Pancreas (tissue), 10 donors: ENCODE results near the gene IPO8. TPM values are rescaled to one million over a fixed set of nuclear protein-coding genes. Genes with fewer than 3 reads are reported as not detected.

Source experiments
- ATAC-seq, 4 donors: fragments of 200-7000 bp; cut with Tn5 transposase; one replicate each; pipeline versions ENCODE4 v1.8.0 to v1.9.1; 2020; ENCODE audit warnings: mild to moderate bottlenecking in 4 of 4, moderate library complexity in 4 of 4
- DNase-seq, 6 donors: peaks; one replicate each; pipeline ENCODE4 v3.0.0-alpha.2; 2020
- FAIRE-seq: peaks from 2 replicates; lab custom pipeline; 2012; peaks lifted over from hg19 to GRCh38; lab: Jason Lieb, UNC
- H3K27ac ChIP-seq, 4 donors: fragments of 200-600 bp; sonication (generic); 1 replicate in 3 of 4; 2 replicates in 1 of 4; pipeline versions ENCODE4 v1.5.0 to v1.8.0; 2020
- H3K27me3 ChIP-seq, 4 donors: fragments of 200-600 bp; one replicate each; pipeline ENCODE4 v1.8.0; 2021
- H3K36me3 ChIP-seq, 3 donors: fragments of 200-600 bp; sonication (generic) in 1 of 3; one replicate each; pipeline versions ENCODE4 v1.5.0 to v1.8.0; 2020 to 2021
- H3K4me1 ChIP-seq, 3 donors: fragments of 200-600 bp; one replicate each; pipeline ENCODE4 v1.8.0; 2021
- H3K4me3 ChIP-seq, 4 donors: fragments of 200-600 bp; sonication (generic) in 2 of 4; one replicate each; pipeline versions ENCODE4 v1.5.0 to v1.8.0; 2020 to 2021
- H3K9me3 ChIP-seq, 4 donors: fragments of 200-600 bp; one replicate each; pipeline ENCODE4 v1.8.0; 2021
- CTCF ChIP-seq, 4 donors: fragments of 200-600 bp; sonication (generic) in 3 of 4; IDR thresholded peaks; one replicate each; pipeline versions ENCODE4 v1.5.0 to v1.8.0; 2021; ENCODE audit warnings: antibody characterized with exemption in 4 of 4
- WGBS, 2 donors: extraction: QIAGEN DNeasy Blood & Tissue Kit; methylation state at CpG; one replicate each; pipeline ENCODE4 v1.1.7; 2013; 5-methylcytosine and 5-hydroxymethylcytosine counted together
- intact Hi-C, 3 donors: fragments of 100-400 bp; cut with DNase I; formaldehyde crosslinking; loops; one replicate each; pipeline versions ENCODE4 v1.11.1 to v1.14.2; 2022
- polyA plus RNA-seq, 2 donors: library from polyadenylated mRNA; stranded (reverse); fragments of 200-250 nt; gene quantifications; one replicate each; pipeline ENCODE4 v1.2.3, GENCODE V29; 2013
- total RNA-seq, 6 donors: library from RNA; stranded (reverse); fragmentation: NEBNext Ultra II Directional in 4 of 6; extraction: Animal tissue kit (Norgen Biotek cat#: 25700) in 4 of 6; gene quantifications; one replicate each; pipeline versions ENCODE4 v1.2.1 to v1.2.4, GENCODE V29; 2021 to 2023
- donor health status: healthy with polysubstance abuse.
- donor health status: DM: no; HTN: no; CAD: no; lungs with moderate emphysema.
- donor health status: DM: no; HTN: no; CAD: no.
- donor health status: control.
- donor health status: control.
- donor health status: Bipolar disorder and iron deficiency.
- donor health status: DM: yes; HTN: yes; CAD: no.
- donor health status: DM: no; HTN: no; CAD: no.
- donor health status: DM: no; HTN: no; CAD: no.
- donor health status: DM: yes; HTN: yes; CAD: no.

The IPO8 gene
- total and polyA plus RNA-seq, 8 donors, result 6.1 to 41.4 (median 22.9) TPM

- Histone ChIP-seq H3K9me3 (no peaks in the 10 kb centered on the region), H3K27me3 (no peaks in the 10 kb centered on the region), H3K36me3 (peaks cover 0 to 33% (median 0%) of the 10 kb centered on the region in 3 donors), H3K4me3 (no peak overlapping the region), H3K27ac (no peak overlapping the region), H3K4me1 (no peaks in the 10 kb centered on the region)
- no peak for DNase-seq
- ATAC-seq, result no peak
- intact Hi-C loops, result no loop called here
- no peak for FAIRE-seq
- no peak for TF ChIP-seq CTCF (IDR thresholded peaks at IDR 0.05)
- 78 to 100% methylated on average over 1 of the region's 1 CpG for WGBS, 2 donors
Observed at GRCh38 chr12:30719060-30719459, 23.4 kb upstream of the IPO8 start.

DNA sequence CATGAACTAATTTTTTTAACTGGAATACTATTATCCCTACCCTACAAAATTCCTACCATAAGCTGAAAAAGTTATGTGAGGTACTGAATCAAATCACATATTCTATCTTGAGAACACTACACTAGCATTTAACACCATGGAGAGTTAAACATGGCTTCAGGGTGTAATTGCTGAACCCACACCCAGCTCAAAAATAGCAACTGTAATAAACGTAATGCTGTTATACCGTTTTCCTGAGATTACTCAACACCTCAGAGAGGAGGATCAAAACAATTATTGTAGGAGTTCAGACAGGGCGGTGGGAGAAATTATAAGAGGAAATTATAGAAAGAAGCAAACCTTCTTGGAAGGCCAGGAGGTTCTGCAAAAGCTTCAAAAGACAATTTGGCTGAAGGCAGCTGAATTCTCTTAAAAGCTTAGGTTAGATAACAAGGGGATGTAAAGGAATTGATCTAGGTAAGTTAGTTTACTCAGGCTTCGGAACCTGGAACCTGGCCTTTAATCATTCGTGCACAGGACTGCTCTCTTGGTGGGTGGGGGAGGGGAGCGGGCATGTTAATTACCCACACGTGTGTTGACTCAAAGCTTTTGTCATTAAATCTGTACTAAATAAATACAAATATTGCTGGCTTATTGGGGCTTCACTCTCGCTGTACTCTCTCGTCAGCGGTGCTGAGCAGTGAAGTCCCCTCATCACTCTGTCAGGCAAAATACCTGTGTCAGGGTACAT is 12.1 kb upstream of the IPO8 start:
- H3K36me3 ChIP-seq, result peaks cover 0 to 11% (median 0%) of the 10 kb centered on the region in 3 donors
- H3K27ac ChIP-seq, result no peak overlapping the region
- no peak overlapping the region for H3K4me3 ChIP-seq
- DNase-seq (no peak), ATAC-seq (no peak), FAIRE-seq (no peak)
- intact Hi-C loops, result no loop called here
- no peaks in the 10 kb centered on the region for H3K4me1 ChIP-seq
- TF ChIP-seq CTCF (IDR thresholded peaks at IDR 0.05), result no peak
- WGBS, 2 donors, result 94 to 95% methylated on average over 10 of the region's 10 CpGs
- H3K9me3 ChIP-seq, result no peaks in the 10 kb centered on the region
- no peaks in the 10 kb centered on the region for H3K27me3 ChIP-seq

DNA sequence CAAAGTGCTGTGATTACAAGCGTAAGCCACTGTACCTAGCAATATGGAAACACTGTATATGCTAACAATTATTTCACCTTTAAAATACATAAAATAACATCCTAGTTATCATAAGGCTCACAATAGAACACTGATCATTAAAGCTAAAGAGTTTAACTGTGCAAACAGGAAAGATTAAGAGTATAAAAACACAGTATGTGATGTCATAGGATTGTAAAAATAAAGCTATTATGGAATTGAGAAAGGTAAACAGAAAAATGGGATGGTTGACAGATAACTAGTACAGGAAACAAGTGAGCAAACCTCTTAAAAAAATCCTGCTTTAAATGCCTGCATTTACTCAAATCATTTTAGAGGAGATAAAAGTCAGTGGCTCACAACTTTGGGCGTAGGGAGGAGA is 10.8 kb upstream of the IPO8 start:
- Histone ChIP-seq H3K9me3 (no peaks in the 10 kb centered on the region), H3K4me3 (no peak overlapping the region), H3K36me3 (peaks cover 0 to 7% (median 0%) of the 10 kb centered on the region in 3 donors), H3K27ac (no peak overlapping the region), H3K4me1 (no peaks in the 10 kb centered on the region), H3K27me3 (no peaks in the 10 kb centered on the region)
- intact Hi-C loops, result no loop called here
- peak; percentile 5 for FAIRE-seq
- no peak for TF ChIP-seq CTCF (IDR thresholded peaks at IDR 0.05)
- 90 to 92% methylated on average over 2 of the region's 2 CpGs for WGBS, 2 donors
- no peak for DNase-seq
- ATAC-seq, result no peak

DNA sequence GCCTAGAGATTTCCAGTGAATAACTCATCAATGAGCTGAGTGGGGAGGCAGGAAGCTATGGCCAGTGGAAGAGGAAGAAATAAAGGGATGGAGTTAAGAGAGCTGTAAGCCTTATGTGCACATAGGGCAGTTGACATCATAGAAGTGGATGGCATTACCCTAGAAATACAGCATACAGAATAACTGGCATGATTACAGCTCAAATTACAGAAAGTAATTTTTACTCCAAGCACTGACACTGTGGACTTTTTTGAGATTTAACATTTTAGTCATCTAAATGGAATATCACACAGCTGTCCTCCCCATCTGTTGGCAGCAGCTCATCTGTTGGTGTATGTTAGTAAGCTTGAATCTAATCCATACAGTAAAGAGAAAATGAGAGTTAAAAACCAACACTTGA is 5.4 kb upstream of the IPO8 start:
- no peak for TF ChIP-seq CTCF (IDR thresholded peaks at IDR 0.05)
- no peak for FAIRE-seq
- Histone ChIP-seq H3K9me3 (no peaks in the 10 kb centered on the region), H3K27me3 (no peaks in the 10 kb centered on the region), H3K36me3 (no peaks in the 10 kb centered on the region), H3K4me3 (no peak overlapping the region), H3K4me1 (no peaks in the 10 kb centered on the region), H3K27ac (no peak overlapping the region)
- ATAC-seq, result no peak
- intact Hi-C loops, result no loop called here
- DNase-seq, result no peak

DNA sequence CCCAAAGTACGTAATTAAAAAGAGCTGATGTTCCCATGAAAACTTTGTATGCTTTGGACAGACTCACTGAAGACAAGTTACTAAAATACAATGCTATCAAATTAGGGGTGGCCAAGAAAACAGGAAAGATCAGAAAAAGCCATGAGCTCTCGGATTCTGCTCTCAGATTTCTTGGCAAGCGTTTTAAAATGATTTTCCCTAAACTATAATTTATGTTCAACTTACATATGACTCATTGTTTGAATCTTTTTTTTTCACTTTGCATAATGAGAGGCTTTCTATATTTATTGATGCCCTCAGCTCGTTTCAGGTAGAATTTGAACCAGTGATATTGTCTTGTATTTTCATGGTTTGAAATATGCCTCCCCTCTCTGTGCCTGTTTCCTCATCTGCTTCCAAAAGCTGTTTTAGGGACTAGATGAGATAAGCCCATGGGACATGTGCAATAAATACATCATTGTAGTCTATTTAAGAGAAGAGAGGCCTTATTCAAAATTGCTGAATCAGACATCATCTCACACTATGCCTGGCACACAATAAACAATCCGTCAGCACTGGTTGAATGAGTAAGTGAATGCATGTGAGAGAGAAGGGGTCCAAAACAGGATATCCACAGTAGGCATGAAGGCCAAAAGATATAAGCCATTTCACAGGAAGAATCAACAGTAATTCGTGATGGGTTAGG is 4.7 kb upstream of the IPO8 start:
- H3K27me3 ChIP-seq, result no peaks in the 10 kb centered on the region
- no peak for ATAC-seq
- H3K36me3 ChIP-seq, result no peaks in the 10 kb centered on the region
- intact Hi-C loops, result no loop called here
- TF ChIP-seq CTCF (IDR thresholded peaks at IDR 0.05), result no peak
- FAIRE-seq, result no peak
- no peak overlapping the region for H3K27ac ChIP-seq
- no peaks in the 10 kb centered on the region for H3K4me1 ChIP-seq
- DNase-seq, result no peak
- no peak overlapping the region for H3K4me3 ChIP-seq
- H3K9me3 ChIP-seq, result no peaks in the 10 kb centered on the region
- 70 to 83% methylated on average over 6 of the region's 6 CpGs for WGBS, 2 donors
